Measurements from ENCODE around the gene CCDC7. TPM values are rescaled to one million over a fixed set of nuclear protein-coding genes. Genes with fewer than 3 reads are reported as not detected.

The CCDC7 gene
- total and polyA plus RNA-seq, 2 experiments from 2014 or later, result 0.83 to 1.6 TPM

GRCh38 chr10:32787690-32788284, 341.8 kb downstream of the CCDC7 start (continued):
- TF ChIP-seq, protein P1, sequence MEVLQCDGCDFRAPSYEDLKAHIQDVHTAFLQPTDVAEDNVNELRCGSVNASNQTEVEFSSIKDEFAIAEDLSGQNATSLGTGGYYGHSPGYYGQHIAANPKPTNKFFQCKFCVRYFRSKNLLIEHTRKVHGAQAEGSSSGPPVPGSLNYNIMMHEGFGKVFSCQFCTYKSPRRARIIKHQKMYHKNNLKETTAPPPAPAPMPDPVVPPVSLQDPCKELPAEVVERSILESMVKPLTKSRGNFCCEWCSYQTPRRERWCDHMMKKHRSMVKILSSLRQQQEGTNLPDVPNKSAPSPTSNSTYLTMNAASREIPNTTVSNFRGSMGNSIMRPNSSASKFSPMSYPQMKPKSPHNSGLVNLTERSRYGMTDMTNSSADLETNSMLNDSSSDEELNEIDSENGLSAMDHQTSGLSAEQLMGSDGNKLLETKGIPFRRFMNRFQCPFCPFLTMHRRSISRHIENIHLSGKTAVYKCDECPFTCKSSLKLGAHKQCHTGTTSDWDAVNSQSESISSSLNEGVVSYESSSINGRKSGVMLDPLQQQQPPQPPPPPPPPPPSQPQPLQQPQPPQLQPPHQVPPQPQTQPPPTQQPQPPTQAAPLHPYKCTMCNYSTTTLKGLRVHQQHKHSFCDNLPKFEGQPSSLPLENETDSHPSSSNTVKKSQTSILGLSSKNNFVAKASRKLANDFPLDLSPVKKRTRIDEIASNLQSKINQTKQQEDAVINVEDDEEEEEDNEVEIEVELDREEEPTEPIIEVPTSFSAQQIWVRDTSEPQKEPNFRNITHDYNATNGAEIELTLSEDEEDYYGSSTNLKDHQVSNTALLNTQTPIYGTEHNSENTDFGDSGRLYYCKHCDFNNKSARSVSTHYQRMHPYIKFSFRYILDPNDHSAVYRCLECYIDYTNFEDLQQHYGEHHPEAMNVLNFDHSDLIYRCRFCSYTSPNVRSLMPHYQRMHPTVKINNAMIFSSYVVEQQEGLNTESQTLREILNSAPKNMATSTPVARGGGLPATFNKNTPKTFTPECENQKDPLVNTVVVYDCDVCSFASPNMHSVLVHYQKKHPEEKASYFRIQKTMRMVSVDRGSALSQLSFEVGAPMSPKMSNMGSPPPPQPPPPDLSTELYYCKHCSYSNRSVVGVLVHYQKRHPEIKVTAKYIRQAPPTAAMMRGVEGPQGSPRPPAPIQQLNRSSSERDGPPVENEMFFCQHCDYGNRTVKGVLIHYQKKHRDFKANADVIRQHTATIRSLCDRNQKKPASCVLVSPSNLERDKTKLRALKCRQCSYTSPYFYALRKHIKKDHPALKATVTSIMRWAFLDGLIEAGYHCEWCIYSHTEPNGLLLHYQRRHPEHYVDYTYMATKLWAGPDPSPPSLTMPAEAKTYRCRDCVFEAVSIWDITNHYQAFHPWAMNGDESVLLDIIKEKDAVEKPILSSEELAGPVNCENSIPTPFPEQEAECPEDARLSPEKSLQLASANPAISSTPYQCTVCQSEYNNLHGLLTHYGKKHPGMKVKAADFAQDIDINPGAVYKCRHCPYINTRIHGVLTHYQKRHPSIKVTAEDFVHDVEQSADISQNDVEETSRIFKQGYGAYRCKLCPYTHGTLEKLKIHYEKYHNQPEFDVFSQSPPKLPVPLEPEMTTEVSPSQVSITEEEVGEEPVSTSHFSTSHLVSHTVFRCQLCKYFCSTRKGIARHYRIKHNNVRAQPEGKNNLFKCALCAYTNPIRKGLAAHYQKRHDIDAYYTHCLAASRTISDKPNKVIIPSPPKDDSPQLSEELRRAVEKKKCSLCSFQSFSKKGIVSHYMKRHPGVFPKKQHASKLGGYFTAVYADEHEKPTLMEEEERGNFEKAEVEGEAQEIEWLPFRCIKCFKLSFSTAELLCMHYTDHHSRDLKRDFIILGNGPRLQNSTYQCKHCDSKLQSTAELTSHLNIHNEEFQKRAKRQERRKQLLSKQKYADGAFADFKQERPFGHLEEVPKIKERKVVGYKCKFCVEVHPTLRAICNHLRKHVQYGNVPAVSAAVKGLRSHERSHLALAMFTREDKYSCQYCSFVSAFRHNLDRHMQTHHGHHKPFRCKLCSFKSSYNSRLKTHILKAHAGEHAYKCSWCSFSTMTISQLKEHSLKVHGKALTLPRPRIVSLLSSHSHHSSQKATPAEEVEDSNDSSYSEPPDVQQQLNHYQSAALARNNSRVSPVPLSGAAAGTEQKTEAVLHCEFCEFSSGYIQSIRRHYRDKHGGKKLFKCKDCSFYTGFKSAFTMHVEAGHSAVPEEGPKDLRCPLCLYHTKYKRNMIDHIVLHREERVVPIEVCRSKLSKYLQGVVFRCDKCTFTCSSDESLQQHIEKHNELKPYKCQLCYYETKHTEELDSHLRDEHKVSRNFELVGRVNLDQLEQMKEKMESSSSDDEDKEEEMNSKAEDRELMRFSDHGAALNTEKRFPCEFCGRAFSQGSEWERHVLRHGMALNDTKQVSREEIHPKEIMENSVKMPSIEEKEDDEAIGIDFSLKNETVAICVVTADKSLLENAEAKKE (CRISPR knock-in tag; IDR thresholded peaks at IDR 0.05), result no peak
- TF ChIP-seq, protein P2, sequence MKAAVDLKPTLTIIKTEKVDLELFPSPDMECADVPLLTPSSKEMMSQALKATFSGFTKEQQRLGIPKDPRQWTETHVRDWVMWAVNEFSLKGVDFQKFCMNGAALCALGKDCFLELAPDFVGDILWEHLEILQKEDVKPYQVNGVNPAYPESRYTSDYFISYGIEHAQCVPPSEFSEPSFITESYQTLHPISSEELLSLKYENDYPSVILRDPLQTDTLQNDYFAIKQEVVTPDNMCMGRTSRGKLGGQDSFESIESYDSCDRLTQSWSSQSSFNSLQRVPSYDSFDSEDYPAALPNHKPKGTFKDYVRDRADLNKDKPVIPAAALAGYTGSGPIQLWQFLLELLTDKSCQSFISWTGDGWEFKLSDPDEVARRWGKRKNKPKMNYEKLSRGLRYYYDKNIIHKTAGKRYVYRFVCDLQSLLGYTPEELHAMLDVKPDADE (IDR thresholded peaks at IDR 0.05), result no peak
- TF ChIP-seq NANOG (IDR thresholded peaks at IDR 0.05; ENCODE audit: borderline replicate concordance) (no peak), EZH2phosphoT487 (IDR thresholded peaks at IDR 0.05; ENCODE audit: unreplicated experiment) (no peak), EZH2 (IDR thresholded peaks at IDR 0.05; ENCODE audit: low read depth, unreplicated experiment) (no peak)

GRCh38 chr10:32788359-32788758, 342.4 kb downstream of the CCDC7 start:
- no peak overlapping the region for H2AFZ ChIP-seq
- no peak overlapping the region for H3K4me2 ChIP-seq
- no peak overlapping the region for H3K27ac ChIP-seq (ENCODE audit: low read depth)
- Mint-ChIP-seq H3K27me3 (ENCODE audit: insufficient read depth, low read depth, poor library complexity) (peaks cover 6% of the 10 kb centered on the region), H3K4me1 (no peaks in the 10 kb centered on the region), H3K4me3 (no peak overlapping the region), H3K36me3 (ENCODE audit: low read depth) (no peaks in the 10 kb centered on the region), H3K27ac (no peak overlapping the region), H3K9me3 (no peaks in the 10 kb centered on the region)
- no peaks in the 10 kb centered on the region for H3K4me1 ChIP-seq (ENCODE audit: insufficient read depth)
- no peak for TF ChIP-seq CTCF (conservative IDR thresholded peaks at IDR 0.05; ENCODE audit: low read depth in 2 of 2)
- no peak for TF ChIP-seq NANOG (IDR thresholded peaks at IDR 0.05; ENCODE audit: borderline replicate concordance)
- TF ChIP-seq, protein P2 (IDR thresholded peaks at IDR 0.05), result no peak
- no peak for TF ChIP-seq POLR2AphosphoS5 (IDR thresholded peaks at IDR 0.05; ENCODE audit: low read depth)
- no peak for TF ChIP-seq EZH2phosphoT487 (IDR thresholded peaks at IDR 0.05; ENCODE audit: unreplicated experiment)
- TF ChIP-seq EZH2 (IDR thresholded peaks at IDR 0.05; ENCODE audit: low read depth, unreplicated experiment), result no peak
- no peaks in the 10 kb centered on the region for H3K9me2 ChIP-seq (ENCODE audit: insufficient read depth)
- H3K27me3 ChIP-seq (ENCODE audit: insufficient read depth), result no peaks in the 10 kb centered on the region
- H3F3A ChIP-seq (replicated peaks; ENCODE audit: low read depth), result no peaks in the 10 kb centered on the region
- no peaks in the 10 kb centered on the region for H3K36me3 ChIP-seq (ENCODE audit: insufficient read depth)
- H3K4me3 ChIP-seq, result no peak overlapping the region
- H4K20me1 ChIP-seq (replicated peaks; ENCODE audit: insufficient read depth), result no peaks in the 10 kb centered on the region
- ATAC-seq, result no peak
- DNase-seq (ENCODE audit: low spot score), result no peak
- H3K79me2 ChIP-seq (replicated peaks; ENCODE audit: insufficient read depth), result no peaks in the 10 kb centered on the region

Data from GM23338 (cell line).